ENCODE data around the gene VIL1.
A peak's percentile ranks its signal among the peaks of the same experiment; 100 is the strongest.

DNA sequence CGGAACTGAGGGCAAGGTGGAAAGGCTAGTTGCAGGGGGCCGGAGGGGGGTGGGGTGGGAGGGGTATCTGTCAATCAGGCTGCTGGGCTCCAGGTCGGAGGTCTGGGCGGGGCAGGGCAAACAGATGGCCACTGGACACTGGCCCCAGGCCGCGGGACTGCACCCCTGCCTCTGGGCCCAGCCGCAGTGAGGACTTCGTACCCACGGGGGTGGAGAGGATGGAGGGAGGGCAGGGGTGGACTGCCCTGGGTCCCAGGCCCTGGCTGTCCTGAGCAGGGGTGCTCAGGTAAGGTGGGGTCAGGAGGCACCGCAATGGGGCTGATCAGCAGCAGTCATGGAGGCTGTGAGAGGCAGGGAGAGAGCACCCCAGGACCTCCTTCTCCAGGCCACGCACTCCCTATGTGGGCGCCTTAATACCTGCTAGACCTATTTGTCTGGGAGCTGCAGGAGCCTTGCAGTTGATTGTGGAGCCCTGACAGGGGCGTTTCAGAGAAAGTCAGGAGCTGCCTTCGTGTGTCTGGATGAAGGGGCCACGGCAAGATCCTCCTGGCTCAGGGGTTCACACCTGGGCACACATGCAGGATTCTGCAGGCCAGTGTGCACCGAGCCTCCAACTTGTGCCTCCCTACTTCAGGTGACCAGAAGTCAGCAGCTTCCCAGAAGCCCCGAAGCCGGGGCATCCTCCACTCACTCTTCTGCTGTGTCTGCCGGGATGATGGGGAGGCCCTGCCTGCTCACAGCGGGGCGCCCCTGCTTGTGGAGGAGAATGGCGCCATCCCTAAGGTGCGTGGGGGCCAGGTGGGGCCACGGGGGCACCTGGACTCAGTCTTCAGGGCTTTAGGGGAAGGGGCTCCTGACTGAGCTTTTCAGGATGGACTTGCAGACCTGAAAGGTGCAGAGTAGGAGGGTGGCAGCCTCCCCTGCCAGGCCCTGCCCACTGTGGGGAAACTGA, 17.7 kb upstream of the VIL1 start:
- TF ChIP-seq SSRP1 (CRISPR knock-in tag; IDR thresholded peaks at IDR 0.05), result no peak
- 0 out of 2 replicates have a peak, but pooled peaks have one; percentile 6 for TF ChIP-seq KDM4B (CRISPR knock-in tag; IDR thresholded peaks at IDR 0.05)
- TF ChIP-seq MXI1 (IDR thresholded peaks at IDR 0.05; ENCODE audit: borderline replicate concordance, low read depth, low read length), result peak; percentile 82; the same call in 1 of the 3 replicates
- TF ChIP-seq KLF16 (CRISPR knock-in tag; IDR thresholded peaks at IDR 0.05), result peak in 1 of 2 experiments; percentile 41; a peak in 1 of 4 replicates
- TF ChIP-seq, protein P1, sequence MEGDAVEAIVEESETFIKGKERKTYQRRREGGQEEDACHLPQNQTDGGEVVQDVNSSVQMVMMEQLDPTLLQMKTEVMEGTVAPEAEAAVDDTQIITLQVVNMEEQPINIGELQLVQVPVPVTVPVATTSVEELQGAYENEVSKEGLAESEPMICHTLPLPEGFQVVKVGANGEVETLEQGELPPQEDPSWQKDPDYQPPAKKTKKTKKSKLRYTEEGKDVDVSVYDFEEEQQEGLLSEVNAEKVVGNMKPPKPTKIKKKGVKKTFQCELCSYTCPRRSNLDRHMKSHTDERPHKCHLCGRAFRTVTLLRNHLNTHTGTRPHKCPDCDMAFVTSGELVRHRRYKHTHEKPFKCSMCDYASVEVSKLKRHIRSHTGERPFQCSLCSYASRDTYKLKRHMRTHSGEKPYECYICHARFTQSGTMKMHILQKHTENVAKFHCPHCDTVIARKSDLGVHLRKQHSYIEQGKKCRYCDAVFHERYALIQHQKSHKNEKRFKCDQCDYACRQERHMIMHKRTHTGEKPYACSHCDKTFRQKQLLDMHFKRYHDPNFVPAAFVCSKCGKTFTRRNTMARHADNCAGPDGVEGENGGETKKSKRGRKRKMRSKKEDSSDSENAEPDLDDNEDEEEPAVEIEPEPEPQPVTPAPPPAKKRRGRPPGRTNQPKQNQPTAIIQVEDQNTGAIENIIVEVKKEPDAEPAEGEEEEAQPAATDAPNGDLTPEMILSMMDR (CRISPR knock-in tag; IDR thresholded peaks at IDR 0.05), result peak; percentile 45
- no peak for TF ChIP-seq ZNF207 (IDR thresholded peaks at IDR 0.05; ENCODE audit: borderline replicate concordance)
- TF ChIP-seq, protein P2, sequence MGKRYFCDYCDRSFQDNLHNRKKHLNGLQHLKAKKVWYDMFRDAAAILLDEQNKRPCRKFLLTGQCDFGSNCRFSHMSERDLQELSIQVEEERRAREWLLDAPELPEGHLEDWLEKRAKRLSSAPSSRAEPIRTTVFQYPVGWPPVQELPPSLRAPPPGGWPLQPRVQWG (CRISPR knock-in tag; IDR thresholded peaks at IDR 0.05; ENCODE audit: borderline replicate concordance, low read depth), result no peak
- TF ChIP-seq HOXD1 (CRISPR knock-in tag; IDR thresholded peaks at IDR 0.05), result no peak; the same call in 1 of the 2 replicates
- TF ChIP-seq, protein P3, sequence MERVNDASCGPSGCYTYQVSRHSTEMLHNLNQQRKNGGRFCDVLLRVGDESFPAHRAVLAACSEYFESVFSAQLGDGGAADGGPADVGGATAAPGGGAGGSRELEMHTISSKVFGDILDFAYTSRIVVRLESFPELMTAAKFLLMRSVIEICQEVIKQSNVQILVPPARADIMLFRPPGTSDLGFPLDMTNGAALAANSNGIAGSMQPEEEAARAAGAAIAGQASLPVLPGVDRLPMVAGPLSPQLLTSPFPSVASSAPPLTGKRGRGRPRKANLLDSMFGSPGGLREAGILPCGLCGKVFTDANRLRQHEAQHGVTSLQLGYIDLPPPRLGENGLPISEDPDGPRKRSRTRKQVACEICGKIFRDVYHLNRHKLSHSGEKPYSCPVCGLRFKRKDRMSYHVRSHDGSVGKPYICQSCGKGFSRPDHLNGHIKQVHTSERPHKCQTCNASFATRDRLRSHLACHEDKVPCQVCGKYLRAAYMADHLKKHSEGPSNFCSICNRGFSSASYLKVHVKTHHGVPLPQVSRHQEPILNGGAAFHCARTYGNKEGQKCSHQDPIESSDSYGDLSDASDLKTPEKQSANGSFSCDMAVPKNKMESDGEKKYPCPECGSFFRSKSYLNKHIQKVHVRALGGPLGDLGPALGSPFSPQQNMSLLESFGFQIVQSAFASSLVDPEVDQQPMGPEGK (CRISPR knock-in tag; IDR thresholded peaks at IDR 0.05), result peak; percentile 98

Measured in HepG2 (cell line).